D341Med (cell line): ENCODE measurements around the gene CFAP99.
"Not testable (repeated sequence)": the region's sequence is repeated elsewhere in the genome, so short reads cannot be mapped to it uniquely, and the experiment has no call there.

Experiments used
- DNase-seq: peaks from one replicate; pipeline ENCODE4 v3.0.0; 2012; ENCODE audit warnings: low spot score

The CFAP99 gene

DNA sequence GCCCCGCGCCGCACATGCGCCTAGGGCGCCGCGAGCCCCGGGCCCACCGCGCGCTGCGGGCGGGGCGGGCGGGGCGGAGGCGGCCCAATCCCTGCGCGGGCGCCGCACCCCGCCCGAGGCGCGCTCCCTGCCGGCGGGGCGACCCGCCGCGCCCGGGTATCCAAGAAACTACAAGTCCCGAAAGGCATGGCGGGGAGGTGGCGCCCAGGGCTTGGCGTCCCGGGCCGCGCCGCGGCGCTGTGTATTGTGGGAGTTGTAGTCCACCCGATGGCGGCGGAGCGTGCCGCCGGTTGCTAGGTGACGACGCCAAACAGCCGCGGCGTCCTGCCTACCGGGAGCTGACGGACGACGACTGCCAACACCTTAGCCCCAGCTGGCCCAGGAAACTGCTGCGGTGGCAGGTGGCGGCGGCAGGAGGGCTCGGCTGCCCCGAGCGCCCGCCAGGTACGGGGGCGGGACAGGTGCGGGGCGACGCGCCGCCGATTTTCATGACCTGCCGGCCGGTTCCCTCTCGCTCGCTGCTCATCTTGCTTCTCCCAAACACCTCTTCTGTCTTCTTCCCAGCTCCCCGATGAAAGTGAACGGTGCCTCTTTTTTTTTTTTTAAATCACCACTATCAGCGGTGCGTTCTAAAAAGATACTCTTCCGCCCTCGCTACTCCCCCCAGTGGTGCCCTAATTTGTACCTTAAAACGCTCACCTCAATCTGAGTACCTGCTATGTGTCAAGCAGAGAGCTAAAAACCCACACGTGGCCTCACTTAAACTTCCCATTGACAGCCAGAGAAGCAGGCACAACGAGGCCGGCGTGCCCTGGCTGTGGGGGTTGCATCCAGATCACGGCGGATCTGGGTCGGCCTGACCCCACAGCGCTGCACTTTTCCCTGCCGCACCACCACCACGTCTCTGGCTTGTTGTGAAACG, at the start of gene CFAP99:
CFAP99 (plus strand) TSS at position 306 of the 922 bp plus-strand sequence.
- peak; percentile 99 for DNase-seq

DNA sequence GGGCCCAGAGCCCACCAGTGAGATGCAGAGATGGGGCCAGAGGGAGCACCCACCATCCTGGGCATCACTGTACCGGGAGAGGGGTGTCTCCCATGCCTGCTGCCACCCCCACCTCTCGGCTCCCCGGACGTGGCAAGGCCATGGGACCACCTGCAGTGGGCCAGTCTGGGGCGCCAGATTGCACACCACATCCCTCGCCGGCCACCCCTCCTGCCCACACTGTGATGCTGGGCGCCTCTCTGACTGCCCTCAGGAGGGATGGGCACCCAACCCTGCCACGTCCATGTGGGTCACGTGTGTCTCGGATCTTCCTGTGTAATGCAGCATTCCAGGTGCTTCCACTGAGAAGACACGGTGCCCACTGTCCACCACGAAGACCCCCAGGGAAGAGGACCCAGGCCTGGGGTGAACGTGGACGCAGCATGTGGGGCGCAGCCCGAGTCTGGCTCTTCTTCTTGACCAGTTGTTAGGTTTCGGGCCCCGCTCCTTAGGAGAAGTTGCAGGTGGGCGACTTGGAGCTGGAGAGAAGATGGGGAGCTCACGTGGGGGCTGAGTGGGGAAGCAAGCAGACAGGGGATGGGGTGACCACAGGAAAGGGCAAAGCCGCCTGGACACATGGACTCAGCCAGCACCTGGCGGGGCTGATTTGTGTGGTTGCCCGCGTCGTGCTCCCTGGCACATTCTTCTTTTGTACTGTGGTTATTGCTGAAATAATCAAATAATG, 48.0 kb upstream of the CFAP99 start:
- DNase-seq: no peak

DNA sequence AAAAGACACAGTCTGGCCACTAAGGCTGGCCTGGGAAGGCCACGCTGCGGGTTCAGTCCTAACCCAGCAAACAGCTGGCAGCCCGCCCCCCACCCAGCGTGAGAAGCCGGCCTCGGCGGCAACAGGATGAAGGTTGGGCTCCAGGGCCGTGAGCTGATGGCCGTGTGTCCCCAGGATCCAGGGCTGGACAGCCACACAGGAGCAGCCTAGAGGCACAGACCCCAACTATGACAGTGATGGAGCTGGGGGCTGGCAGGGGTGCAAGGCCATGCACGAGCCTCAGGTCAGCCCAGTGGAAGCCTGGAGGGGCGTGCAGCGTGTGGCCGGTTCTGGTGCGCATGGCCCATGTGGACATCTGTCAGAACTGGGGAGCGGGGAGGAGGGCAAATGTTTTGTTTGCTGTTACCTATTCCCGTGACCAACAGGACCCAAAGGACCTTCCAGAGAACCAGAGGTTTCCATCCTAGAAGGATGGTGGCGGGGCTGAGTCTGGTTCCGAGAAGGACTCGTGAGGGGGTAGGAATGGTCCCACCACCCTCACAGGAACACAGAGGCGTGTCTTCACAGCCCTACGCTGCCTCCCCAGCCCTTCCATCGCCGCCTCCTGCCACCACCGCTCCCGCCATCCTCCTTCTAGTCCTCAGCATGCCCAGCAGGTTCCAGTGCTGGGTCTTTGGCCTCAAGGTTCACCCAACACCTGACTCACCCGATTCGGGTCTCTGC, 46.8 kb upstream of the CFAP99 start:
- DNase-seq: no peak

DNA sequence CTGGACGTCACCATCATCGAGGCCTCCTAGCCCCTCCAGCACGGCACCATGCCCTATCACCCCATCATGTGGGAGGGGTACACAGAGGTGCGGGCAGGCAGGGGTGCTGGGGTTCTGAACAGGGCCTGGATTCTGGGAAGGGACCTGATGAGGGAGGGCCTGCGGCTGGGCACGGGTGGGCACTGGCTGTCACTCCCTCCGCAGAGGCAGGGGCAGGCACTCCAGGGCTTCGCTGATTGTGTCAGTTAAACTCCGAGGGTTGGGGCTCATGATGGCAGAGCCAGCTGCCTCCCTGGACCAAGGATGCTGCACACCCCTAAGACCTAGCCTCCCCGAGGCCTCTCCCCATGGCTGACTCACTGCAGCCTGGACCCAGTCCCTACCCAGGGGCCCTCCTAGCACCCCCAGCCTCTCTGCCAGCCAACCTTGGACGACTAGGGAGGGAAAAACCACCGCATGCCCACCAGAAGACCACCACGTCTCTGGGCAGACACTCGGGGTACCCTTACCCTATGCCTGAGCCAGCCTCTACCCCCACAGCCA, 46.2 kb upstream of the CFAP99 start:
- no peak for DNase-seq

DNA sequence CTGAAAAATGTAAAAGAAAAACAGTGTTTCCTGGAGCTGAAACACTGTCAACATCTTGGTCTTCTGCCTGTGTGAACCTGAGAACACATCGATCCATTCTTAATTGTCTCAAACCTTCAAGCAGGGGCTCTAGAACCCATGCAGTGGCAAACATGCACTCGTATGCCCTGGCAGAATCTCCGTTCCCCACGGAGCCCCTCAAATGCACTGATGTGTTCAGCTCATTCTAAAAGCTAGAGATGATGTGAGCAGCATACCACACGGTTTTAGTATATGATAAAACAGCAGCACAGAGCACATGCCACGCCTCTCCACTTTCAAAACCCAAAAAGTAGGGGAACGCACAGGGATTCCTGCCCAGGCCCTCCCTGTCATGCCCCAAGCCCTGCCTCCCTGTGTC, 45.2 kb upstream of the CFAP99 start:
- DNase-seq: no peak

DNA sequence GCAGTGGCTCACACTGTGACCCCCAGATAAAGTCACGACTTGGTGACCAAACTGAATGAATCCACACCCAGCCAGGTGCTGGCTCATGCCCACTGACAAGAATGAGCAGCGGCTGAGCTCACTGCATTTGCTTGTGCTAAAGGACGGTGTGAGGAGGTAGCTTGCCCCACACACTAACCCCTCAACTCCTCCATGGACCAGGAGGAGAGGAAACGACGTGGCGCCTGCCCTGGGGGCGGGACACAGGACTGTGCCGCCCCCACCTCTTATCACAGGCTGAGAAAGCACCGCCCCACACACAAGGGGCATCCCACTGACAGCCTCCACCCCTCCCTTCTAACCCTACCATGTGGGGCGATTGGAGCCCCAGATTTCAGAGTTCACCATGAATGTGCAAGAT, 43.3 kb upstream of the CFAP99 start:
- no peak for DNase-seq

DNA sequence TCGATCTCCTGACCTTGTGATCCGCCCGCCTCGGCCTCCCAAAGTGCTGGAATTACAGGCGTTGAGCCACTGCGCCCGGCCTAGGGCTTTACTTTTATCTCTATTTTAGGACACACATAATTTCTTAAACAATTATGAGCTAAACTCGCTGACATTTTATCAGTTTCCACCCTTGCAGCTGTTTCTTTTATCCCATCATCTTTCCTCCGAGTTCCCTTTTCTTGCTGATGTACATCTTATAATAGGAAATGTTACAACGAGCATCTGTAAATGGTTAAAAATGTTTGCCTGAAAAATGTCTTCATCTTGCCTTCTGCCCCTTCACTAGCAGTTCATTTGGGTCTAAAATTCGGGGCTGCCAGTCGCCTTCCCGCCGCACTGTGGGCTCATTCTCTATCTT, 41.5 kb upstream of the CFAP99 start:
- DNase-seq: no peak

DNA sequence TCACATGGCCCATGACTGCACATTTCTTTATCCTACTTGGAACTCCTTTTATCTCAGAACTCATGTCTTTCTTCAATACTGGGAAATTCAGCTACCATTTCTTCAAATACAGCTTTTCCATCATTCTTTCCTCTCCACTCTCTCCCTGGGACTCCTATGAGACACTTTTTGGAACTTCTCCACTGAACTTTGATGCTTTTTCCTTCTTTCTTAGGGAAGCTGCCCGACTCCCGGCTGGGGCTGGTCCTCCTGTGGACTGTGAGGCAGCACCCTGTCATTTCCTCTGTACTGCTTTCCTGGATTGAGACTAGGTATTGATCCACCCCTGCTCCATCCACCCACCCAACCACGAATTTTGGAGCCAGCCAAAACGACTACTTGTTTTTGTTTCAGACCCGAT, 40.4 kb upstream of the CFAP99 start:
- no peak for DNase-seq

DNA sequence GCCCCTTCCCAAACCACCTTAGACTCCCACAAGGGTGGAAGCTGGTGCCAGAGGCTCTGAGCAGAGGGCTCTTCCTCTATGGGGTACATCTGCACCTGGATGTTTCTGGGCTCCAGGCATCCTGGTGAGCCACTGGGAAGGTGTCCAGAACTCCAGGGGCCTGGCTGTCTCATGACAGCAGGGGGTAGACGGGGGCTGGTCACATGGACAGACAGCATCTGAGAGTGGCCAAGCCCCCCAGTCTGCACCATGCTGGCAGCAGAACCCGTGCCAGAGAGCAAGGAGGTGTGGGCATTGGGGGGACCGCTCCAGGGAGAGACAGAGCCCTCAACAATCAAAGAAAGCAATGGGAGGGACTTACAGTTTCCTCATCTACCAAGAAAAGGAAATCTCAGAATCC, 39.9 kb upstream of the CFAP99 start:
- DNase-seq: no peak

DNA sequence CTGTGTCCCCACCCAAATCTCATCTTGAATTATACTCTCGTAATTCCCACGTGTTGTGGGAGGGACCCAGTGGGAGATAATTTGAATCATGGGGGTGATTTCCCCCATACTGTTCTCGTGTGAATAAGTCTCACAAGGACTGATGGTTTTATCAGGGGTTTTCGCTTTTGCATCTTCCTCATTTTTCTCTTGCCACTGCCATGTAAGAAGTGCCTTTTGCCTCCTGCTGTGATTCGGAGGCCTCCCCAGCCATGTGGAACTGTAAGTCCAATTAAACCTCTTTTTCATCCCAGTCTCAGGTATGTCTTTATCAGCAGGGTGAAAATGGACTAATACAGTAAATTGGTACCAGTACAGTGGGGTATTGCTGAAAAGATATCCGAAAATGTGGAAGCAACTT, 38.2 kb upstream of the CFAP99 start:
- not testable (repeated sequence) for DNase-seq

DNA sequence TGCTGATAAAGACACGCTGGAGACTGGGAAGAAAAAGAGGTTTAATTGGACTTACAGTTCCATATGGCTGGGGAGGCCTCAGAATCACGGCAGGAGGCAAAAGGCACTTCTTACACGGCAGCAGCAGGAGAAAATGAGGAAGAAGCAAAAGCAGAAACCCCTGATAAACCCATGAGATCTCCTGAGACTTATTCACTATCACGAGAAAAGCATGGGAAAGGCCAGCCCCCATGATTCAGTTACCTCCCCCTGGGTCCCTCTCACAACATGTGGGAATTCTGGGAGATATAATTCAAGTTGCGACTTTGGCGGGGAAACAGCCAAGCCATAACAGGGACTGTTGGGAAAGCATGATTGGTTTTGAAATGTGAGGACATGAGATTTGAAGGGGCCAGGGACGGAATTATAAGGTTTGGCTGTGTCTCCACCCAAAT, 36.0 kb upstream of the CFAP99 start:
- DNase-seq: not testable (repeated sequence)

DNA sequence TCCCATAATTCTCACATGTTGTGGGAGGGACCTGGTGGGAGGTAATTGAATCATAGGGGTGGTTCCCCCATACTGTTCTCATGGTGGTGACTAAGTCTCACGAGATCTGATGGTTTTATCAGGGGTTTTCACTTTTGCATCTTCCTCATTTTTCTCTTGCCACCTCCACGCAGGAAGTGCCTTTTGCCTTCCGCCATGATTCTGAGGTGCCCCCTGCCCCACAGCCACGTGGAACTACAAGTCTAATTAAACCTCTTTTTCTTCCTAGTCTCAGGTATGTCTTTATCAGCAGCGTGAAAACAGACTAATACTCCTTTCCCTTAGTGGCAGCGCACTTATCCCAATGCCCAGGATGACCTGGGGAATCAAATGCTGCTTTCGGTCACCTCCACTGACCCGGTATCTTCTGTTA, 35.5 kb upstream of the CFAP99 start:
- DNase-seq: not testable (repeated sequence)

DNA sequence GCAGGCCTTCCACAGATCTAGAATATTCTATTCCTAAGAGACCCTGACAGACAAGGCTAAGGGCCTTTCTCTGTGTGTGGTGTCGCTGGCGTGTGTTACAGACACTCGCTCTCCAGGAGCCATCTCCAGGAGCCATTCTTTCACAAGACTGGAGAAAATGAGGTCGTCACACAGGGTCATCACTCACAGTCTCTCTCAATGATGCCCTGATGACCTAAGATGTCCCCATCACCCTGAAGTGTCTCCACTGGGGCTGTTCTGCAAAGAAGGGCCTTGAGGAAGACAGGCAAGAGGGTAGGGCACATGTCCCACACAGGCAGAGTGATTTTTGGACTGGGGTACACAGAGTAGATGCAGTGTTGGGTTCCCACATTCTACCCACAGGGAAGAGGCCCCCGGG, 35.0 kb upstream of the CFAP99 start:
- DNase-seq: no peak

DNA sequence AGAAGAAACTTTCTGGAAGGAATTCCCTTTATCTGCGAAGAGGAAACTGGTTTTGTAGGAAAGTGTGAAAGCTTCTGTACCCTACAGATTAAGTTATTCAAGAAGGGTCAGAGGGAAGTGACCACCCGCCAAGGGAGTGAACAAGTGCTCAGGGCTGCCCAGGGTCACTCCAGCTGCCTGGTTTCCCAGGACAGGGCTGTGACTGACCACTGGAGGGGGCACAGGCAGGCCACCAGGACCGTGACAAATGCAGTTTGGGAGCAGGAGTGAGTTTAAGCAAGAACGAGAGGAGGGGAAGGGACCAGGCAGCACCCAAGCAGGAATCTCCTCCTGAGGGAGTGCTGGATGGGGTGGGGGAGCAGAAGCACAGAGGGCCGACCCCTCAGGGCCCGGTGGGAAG, 34.5 kb upstream of the CFAP99 start:
- no peak for DNase-seq

DNA sequence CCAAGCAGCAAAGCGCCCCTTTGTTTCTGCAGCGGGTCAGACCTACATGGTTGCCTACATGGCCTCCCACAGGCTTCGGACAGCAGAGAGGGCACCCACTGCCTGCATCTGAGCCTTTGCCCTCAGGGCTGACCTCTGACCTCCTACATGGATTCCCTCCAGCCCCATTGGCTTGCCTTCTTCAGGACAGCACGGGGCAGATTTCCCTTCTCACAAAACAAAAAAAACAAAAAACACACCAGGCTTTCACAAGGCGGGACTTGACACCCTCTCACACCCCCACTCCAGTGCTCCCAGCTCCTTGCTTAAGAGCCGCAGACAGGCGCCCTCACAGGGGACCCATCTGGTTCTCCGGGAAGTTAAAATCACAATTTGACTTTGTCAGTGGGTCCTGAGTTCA, 33.2 kb upstream of the CFAP99 start:
- DNase-seq: no peak

DNA sequence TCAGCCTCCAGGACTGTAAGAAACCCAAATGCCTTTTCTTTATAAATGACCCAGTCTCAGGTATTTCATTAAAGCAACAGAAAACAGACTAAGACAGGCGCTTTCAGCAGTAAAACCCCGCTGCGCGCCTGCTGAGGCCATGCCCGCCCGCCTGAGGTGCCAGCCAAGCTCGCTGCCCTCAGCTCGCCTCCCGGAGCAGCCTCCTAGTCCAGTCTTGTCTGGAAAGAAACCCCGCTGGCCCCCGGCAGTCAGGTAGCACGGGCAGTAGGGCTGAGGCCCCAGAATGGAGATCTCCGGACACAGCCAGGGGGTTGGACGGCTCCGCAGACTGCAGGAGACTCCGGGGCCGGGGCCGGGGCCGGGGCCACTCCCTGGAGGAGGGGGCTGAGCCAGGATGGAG, 32.0 kb upstream of the CFAP99 start:
- DNase-seq: no peak

DNA sequence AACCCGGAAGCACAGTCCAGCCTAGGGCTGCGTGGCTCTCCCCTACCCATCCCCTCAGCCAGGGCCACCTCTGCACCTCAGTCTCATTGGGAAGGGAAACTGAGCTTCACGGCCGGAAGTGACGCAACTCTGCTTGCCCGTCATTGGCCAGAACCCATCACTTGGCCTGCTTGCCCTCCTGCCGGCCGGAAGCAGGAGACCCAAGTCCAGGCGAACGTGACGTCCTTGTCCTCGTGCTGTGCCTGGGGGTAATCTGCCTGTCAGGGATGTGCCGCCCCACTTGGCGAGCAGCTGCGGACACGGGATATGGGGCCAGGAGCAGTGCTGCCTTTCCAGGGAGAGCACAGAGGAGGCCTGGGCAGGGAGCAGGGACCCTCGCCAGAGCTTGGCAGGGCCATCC, 31.5 kb upstream of the CFAP99 start:
- no peak for DNase-seq

DNA sequence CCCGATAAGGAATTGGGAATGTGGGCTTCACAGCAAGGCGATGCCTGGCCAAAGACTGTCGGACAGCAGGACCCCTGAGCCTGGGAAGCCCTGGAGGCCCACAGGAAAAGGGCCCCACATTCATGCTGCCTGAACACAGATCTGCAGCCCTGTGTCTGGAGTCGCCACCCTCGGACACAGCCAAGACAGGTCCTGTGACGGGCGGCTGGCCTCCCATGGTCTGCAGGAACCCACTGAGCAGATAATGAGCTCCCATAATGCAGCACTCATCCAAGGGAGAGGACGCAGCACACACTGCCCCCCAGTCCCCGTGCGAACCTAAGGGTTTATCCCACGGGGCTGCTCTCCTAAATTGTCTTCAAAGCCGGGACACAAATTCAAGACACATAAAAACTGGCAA, 30.9 kb upstream of the CFAP99 start:
- no peak for DNase-seq

DNA sequence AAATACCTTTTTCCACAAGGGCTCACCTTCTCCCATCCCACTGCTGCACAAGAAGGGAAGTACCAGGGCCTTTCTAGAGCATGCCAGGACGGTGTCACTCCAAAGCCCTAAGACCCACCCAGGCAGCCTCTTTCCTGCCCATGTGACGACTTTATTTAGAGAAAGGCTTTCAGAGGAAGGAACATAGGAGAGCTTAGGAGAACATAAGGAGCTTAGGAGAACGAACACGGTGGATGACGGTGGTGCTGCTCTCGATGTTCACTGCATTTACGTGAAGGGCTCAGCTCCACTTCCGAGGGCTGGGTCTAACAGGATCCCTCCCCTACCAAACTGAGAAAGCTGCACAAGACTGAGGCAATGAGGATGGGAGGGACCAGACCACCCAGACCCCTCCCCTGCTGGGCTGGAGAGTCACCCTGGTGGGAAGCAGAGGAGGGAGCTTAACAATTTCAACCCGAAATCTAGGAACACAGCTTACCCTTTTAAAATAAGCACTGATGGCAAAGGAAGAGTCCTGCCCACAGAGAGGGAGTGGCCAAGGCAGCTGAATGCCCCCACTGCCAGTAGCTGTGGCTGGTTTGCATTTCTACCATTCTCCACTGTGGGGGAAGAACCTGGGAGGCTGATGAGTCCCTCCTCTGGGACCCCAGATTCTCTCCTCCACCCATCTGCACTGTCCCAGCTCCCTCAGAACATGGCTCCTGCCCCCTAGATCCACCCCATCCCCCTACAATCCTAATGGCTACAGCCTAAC, 30.1 kb upstream of the CFAP99 start:
- DNase-seq: peak; percentile 58

DNA sequence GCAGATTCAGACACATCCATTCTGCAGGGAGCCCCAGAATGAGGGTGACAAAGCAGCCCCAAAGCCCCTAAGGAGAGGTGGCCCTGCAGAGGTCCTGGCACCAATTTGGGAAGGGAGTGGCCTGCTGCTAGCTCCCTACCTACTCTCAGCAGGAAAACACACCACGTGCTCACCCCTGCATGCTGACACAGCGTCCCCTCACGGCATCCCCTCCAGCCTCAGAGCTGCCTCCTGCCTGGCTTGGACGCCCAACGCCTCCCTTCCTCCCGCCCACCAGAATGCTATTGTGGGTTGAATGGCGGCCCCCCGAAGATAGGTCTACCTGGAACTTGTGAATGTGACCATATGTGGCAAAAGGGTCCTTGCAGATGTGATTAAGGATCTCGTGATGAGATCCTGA, 29.1 kb upstream of the CFAP99 start:
- no peak for DNase-seq

DNA sequence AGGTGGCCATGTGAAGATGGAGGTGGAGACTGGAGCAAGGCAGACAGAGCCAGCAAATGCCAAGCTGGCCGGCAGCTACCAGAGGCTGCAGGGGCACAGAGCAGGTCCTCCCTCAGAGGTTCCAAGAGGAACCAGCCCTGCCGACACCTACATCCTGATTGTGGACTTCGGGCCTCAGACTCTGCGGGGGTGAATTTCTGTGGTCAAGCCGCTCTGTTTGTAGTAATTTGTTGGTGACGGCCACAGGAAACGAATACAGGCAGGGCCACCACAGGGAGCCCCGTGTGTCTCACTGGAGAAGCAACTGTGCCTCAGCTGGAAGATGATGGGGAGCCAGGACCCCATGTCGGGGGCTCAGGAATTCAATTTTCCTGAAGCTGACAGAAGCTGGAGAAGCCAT, 28.6 kb upstream of the CFAP99 start:
- DNase-seq: no peak
